ENCODE measurements around the gene COL23A1. TPM values are rescaled to one million over a fixed set of nuclear protein-coding genes. Genes with fewer than 3 reads are reported as not detected.
"Not testable (repeated sequence)": the region's sequence is repeated elsewhere in the genome, so short reads cannot be mapped to it uniquely, and the experiment has no call there.

The COL23A1 gene
- total and polyA plus RNA-seq, 8 donors: 0.06 to 0.68 (median 0.33) TPM; not detected in 2

DNA sequence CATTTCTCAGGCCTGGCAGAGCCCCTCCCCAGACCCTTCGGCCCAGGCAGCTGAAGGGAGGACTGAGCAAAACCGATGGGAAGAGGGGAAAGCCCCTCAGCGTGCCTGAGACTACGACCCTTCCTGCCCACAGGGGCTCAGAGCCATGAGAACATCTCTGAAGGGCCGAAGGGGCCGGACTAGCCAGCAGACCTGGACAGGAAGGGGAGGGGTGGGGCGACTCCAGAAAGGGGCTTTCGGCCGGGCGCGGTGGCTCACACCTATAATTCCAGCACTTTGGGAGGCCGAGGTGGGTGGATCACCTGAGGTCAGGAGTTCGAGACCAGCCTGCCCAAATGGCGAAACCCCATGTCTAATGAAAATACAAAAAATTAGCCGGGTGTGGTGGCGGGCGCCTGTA, 271.8 kb downstream of the COL23A1 start:
- DNase-seq (peak in 1 of 6 donors; percentile 36), FAIRE-seq (no peak), ATAC-seq (no peak)
- no peaks in the 10 kb centered on the region for H3K36me3 ChIP-seq
- no peaks in the 10 kb centered on the region for H3K9me3 ChIP-seq
- intact Hi-C loops (cut with DNase I): no loop called here
- H3K27ac ChIP-seq: no peak overlapping the region
- H3K27me3 ChIP-seq: no peaks in the 10 kb centered on the region
- no peak overlapping the region for H3K4me3 ChIP-seq
- WGBS, 2 donors: 85 to 91% methylated on average over 17 of the region's 17 CpGs
- H3K4me1 ChIP-seq: no peaks in the 10 kb centered on the region
- TF ChIP-seq, protein P1, sequence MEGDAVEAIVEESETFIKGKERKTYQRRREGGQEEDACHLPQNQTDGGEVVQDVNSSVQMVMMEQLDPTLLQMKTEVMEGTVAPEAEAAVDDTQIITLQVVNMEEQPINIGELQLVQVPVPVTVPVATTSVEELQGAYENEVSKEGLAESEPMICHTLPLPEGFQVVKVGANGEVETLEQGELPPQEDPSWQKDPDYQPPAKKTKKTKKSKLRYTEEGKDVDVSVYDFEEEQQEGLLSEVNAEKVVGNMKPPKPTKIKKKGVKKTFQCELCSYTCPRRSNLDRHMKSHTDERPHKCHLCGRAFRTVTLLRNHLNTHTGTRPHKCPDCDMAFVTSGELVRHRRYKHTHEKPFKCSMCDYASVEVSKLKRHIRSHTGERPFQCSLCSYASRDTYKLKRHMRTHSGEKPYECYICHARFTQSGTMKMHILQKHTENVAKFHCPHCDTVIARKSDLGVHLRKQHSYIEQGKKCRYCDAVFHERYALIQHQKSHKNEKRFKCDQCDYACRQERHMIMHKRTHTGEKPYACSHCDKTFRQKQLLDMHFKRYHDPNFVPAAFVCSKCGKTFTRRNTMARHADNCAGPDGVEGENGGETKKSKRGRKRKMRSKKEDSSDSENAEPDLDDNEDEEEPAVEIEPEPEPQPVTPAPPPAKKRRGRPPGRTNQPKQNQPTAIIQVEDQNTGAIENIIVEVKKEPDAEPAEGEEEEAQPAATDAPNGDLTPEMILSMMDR (IDR thresholded peaks at IDR 0.05): no peak

DNA sequence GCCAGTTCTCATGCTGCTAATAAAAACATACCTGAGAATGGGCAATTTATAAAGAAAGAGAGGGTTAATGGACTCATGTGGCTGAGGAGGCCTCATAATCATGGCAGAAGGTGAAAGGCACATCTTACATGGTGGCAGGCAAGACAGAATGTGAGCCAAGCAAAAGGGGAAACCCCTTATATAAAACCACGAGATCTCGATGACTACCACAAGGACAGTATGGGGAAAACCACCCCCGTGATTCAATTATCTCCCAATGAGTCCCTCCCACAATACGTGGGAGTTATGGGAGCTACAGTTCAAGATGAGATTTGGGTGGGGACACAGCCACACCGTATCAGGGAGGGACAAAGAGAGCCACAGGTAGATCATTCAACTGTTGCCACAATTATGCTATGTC, 272.5 kb downstream of the COL23A1 start:
- H3K27ac ChIP-seq: not testable (repeated sequence)

DNA sequence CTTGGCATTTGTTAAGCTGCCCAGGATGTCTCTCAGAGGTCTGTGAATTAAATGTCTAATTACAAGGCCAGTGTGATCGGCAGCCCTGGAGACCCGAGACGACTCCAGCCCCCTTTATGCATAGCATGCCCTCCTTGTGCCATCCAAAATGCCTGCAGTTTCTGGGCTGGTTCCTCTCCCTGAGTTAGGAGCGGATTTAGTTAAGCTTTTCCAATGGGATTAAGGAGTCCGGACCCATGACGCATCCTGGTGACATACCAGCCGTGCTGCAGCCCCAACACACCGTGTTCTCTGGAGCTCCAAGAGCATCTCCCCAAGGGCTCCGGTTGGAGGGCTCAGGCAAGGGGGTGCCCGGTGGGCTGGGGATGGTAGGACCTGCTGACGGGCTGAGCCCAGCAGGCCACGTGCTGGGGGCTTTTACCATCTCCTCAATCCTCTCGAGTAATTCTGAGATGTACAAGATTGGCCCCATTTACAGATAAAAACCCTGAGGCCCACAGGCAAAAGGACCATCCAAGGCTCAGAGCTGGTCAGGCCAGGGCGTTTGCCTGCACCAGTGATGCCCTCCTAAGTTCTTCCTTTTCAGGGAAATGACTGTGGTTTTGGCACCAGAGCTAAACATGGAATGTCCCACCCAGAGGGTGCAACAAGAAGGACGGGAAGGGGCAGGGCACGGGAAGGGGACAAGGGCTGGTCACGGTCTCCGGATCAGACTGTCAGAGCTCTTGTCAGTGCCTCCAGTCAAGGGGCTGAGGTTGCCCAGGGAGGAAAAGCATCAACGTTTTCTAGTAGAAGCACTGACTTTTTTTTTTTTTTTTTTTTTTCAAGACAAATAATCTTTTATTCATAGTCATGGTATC, 275.0 kb downstream of the COL23A1 start:
- Histone ChIP-seq H3K4me1 (no peaks in the 10 kb centered on the region), H3K27me3 (no peaks in the 10 kb centered on the region), H3K4me3 (no peak overlapping the region), H3K27ac (no peak overlapping the region), H3K9me3 (no peaks in the 10 kb centered on the region), H3K36me3 (no peaks in the 10 kb centered on the region)
- no peak for FAIRE-seq
- 74 to 83% methylated on average over 19 of the region's 19 CpGs for WGBS, 2 donors
- peak in 2 of 6 donors; percentile 11 to 30 for DNase-seq
- TF ChIP-seq, protein P1 (IDR thresholded peaks at IDR 0.05): no peak
- intact Hi-C loops (cut with DNase I): no loop called here
- no peak for ATAC-seq

More for the DNA sequence above, 272.5 kb downstream of the COL23A1 start:
- WGBS, 2 donors: 72 to 85% methylated on average over 5 of the region's 5 CpGs
- DNase-seq; H3K4me1 ChIP-seq; FAIRE-seq; ATAC-seq; H3K9me3 ChIP-seq; H3K36me3 ChIP-seq; intact Hi-C loops (cut with DNase I); H3K4me3 ChIP-seq; H3K27me3 ChIP-seq: not testable (repeated sequence)

DNA sequence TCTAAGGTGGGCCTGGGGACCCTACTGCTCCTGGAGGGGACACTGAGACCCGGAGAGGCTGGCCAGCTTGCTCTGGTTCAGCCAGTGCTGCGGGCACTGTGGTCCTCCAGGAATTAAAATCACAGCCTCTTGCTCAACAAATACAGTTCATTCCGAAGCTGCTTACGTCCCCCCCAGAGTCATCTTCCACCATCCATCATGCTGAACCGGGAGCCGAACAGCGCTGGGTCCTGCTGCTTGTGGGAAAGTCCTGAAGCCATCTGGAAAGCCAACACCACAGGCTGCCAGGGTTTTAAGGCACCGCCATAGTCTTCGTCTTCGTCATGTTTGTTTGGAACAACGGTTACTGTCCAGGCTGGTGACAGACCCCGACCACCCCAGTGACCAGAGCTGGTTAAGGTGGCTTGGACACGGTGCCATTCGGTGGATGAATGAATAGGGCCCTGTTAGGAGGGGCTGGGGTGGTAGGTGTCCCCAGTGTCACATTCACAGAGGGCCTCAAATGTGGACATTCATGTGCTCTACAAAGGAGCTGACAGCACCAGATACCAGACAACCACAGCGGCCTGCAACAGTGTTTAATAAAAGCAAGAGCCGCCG, 276.0 kb downstream of the COL23A1 start:
- no peaks in the 10 kb centered on the region for H3K36me3 ChIP-seq
- ATAC-seq (no peak), FAIRE-seq (no peak)

DNA sequence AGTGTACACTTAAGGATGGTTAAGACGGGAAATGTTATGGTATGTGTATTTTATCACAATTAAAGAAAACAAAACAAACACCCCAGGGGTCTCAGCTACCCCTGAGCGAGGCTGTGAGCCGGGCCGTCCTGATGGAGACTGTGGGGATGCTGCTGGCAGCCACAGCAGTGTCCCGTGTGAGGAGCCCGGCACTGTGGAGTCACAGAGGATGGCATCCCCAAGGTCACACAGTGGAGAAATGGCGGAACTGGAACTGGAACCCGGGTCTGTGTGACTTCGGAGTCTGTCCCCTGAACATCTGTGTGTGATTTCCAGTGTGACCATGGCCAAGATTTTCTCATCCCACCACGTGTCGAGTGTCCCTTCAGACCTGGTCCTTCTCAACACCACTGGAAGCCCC, 276.9 kb downstream of the COL23A1 start:
- peak in 2 of 6 donors; percentile 22 to 24 for DNase-seq

More for the DNA sequence above, 276.0 kb downstream of the COL23A1 start:
- intact Hi-C loops (cut with DNase I): no loop called here
- H3K4me3 ChIP-seq: no peak overlapping the region
- DNase-seq: peak in 2 of 6 donors; percentile 12 to 25
- TF ChIP-seq, protein P1 (IDR thresholded peaks at IDR 0.05): no peak
- H3K27me3 ChIP-seq: no peaks in the 10 kb centered on the region
- H3K9me3 ChIP-seq: no peaks in the 10 kb centered on the region
- WGBS, 2 donors: 75 to 77% methylated on average over 17 of the region's 17 CpGs
- H3K27ac ChIP-seq: no peak overlapping the region
- H3K4me1 ChIP-seq: no peaks in the 10 kb centered on the region

More for the DNA sequence above, 276.9 kb downstream of the COL23A1 start:
- ATAC-seq (no peak), FAIRE-seq (no peak)
- no peaks in the 10 kb centered on the region for H3K4me1 ChIP-seq
- no peaks in the 10 kb centered on the region for H3K27me3 ChIP-seq
- 65 to 85% methylated on average over 11 of the region's 11 CpGs for WGBS, 2 donors
- H3K36me3 ChIP-seq: no peaks in the 10 kb centered on the region
- no peak overlapping the region for H3K27ac ChIP-seq
- intact Hi-C loops (cut with DNase I): no loop called here
- TF ChIP-seq, protein P1 (IDR thresholded peaks at IDR 0.05): no peak
- no peak overlapping the region for H3K4me3 ChIP-seq
- H3K9me3 ChIP-seq: no peaks in the 10 kb centered on the region
